KMS-11 (cell line): ENCODE data around the gene OR5B21.
A peak's percentile ranks its signal among the peaks of the same experiment; 100 is the strongest.

Source experiments
- H2AFZ ChIP-seq: fragments of 200-600 bp; sonication (generic); 2 replicates; pipeline ENCODE4 v1.6.1; 2016; ENCODE audit warnings: antibody characterized with exemption, mixed run types, low read depth
- H3K27ac ChIP-seq: fragments of 200-600 bp; sonication (generic); 2 replicates; pipeline ENCODE4 v1.6.1; 2016; ENCODE audit warnings: mild to moderate bottlenecking, mixed run types
- H3K27me3 ChIP-seq: fragments of 200-600 bp; sonication (generic); 2 replicates; pipeline ENCODE4 v1.6.1; 2017; ENCODE audit warnings: mild to moderate bottlenecking, low read depth, mixed run types, moderate library complexity; ENCODE audit not compliant: insufficient read depth
- H3K36me3 ChIP-seq: fragments of 200-600 bp; sonication (generic); 2 replicates; pipeline ENCODE4 v1.6.1; 2017; ENCODE audit warnings: mild to moderate bottlenecking, mixed run types; ENCODE audit not compliant: insufficient read depth
- H3K4me1 ChIP-seq: fragments of 200-600 bp; sonication (generic); 2 replicates; pipeline ENCODE4 v1.6.1; 2016; ENCODE audit warnings: mild to moderate bottlenecking, low read depth, mixed run types; ENCODE audit not compliant: poor library complexity, severe bottlenecking
- H3K4me2 ChIP-seq: fragments of 200-600 bp; sonication (generic); 2 replicates; pipeline ENCODE4 v1.7.0; 2016; ENCODE audit warnings: mild to moderate bottlenecking, mixed run types
- H3K4me3 ChIP-seq: fragments of 200-600 bp; sonication (generic); IDR thresholded peaks from 2 replicates; pipeline ENCODE4 v1.6.1; 2017; ENCODE audit warnings: low read depth, low read length, mixed read lengths; ENCODE audit not compliant: insufficient read depth
- H3K79me2 ChIP-seq: fragments of 200-600 bp; sonication (generic); 2 replicates; pipeline ENCODE4 v1.6.1; 2016; ENCODE audit warnings: low read depth, mixed run types; ENCODE audit not compliant: insufficient read depth
- H3K9ac ChIP-seq: fragments of 200-600 bp; sonication (generic); 2 replicates; pipeline ENCODE4 v1.6.1; 2016; ENCODE audit warnings: mild to moderate bottlenecking, mixed run types
- H4K20me1 ChIP-seq: fragments of 200-600 bp; sonication (generic); 2 replicates; pipeline ENCODE4 v1.6.1; 2016; ENCODE audit warnings: mild to moderate bottlenecking, mixed run types; ENCODE audit not compliant: insufficient read depth
- TF ChIP-seq, protein P1 (sequence below): fragments of 200-600 bp; sonication (generic); conservative IDR thresholded peaks from 2 replicates; pipeline ENCODE4 v1.6.1; 2017; ENCODE audit warnings: low read depth, mild to moderate bottlenecking, antibody characterized with exemption, low read length, moderate library complexity, mixed read lengths

The OR5B21 gene

DNA sequence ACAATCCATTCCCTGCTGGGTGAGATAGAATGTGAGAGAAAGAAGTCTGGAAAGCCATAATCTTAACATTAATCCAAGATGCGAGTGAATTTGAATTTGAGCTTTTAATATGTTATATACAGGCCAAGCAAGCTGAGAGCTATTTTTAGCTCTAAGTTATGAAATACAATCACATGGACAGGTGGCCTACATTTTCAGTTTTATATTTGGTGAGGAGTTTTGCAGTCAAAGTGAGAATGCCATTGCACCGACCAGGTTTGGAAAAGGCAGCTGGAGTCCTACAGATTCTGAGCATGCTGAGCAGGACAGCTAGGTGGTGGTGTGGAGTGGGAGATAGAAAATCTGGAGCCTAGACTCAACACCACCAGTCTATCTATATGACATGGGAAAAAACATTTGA is 12.0 kb downstream of the OR5B21 start:
- Histone ChIP-seq H3K79me2 (no peaks in the 10 kb centered on the region), H3K27me3 (no peaks in the 10 kb centered on the region), H3K4me3 (no peak overlapping the region), H4K20me1 (no peaks in the 10 kb centered on the region), H3K36me3 (no peaks in the 10 kb centered on the region), H3K27ac (no peak overlapping the region; the same call in 1 of the 2 replicates), H2AFZ (peak overlapping the region; percentile 23; the same call in 1 of the 2 replicates), H3K9ac (no peak overlapping the region), H3K4me1 (peaks cover 38% of the 10 kb centered on the region), H3K4me2 (peak overlapping the region; percentile 46)
- TF ChIP-seq, protein P1, sequence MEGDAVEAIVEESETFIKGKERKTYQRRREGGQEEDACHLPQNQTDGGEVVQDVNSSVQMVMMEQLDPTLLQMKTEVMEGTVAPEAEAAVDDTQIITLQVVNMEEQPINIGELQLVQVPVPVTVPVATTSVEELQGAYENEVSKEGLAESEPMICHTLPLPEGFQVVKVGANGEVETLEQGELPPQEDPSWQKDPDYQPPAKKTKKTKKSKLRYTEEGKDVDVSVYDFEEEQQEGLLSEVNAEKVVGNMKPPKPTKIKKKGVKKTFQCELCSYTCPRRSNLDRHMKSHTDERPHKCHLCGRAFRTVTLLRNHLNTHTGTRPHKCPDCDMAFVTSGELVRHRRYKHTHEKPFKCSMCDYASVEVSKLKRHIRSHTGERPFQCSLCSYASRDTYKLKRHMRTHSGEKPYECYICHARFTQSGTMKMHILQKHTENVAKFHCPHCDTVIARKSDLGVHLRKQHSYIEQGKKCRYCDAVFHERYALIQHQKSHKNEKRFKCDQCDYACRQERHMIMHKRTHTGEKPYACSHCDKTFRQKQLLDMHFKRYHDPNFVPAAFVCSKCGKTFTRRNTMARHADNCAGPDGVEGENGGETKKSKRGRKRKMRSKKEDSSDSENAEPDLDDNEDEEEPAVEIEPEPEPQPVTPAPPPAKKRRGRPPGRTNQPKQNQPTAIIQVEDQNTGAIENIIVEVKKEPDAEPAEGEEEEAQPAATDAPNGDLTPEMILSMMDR = no peak

DNA sequence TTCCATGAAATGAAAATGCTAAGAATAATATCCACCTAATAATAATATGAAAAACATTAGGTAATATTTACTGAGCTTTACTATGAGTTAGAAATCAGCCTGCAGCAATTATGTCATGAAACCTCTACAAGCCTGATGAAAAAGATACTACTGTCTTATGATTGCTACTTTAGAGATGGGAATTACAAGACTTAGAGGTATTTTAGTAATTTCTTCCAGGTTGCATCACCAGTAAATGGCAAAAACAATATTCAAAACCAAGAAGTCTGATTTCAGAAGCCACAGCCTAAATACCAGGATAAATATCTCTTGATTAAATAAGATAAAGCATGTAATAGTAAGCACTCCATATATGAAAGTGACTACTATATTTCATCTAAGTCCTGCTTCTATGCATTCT is 13.8 kb downstream of the OR5B21 start:
- Histone ChIP-seq H3K27me3 (no peaks in the 10 kb centered on the region), H3K36me3 (no peaks in the 10 kb centered on the region), H4K20me1 (no peaks in the 10 kb centered on the region), H3K4me3 (no peak overlapping the region), H2AFZ (no peak overlapping the region), H3K4me2 (no peak overlapping the region), H3K9ac (no peak overlapping the region), H3K27ac (no peak overlapping the region), H3K4me1 (peaks cover 38% of the 10 kb centered on the region), H3K79me2 (no peaks in the 10 kb centered on the region)
- TF ChIP-seq, protein P1 = no peak

DNA sequence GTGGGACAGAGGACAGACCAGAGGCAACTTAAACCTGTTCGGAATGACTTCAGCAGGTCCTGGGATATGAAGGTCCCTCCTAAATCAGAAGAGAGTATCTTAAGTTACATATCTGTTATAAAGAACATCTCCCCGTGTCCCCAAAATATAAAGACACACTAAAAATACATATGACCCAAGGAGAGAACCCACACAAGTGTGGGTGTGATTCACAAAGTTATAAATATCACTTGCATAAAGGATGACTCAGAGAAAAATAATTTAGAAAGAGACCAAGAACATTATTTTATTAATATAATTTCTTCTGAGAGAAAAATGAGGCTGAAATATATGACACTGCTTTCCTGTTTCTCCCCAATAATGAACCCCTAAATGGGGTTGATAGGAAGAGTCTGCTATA is 14.2 kb downstream of the OR5B21 start:
- no peak overlapping the region for H3K27ac ChIP-seq
- TF ChIP-seq, protein P1 = no peak
- no peaks in the 10 kb centered on the region for H4K20me1 ChIP-seq
- H3K27me3 ChIP-seq = no peaks in the 10 kb centered on the region
- no peak overlapping the region for H2AFZ ChIP-seq
- H3K4me1 ChIP-seq = peaks cover 38% of the 10 kb centered on the region
- no peak overlapping the region for H3K4me3 ChIP-seq
- no peaks in the 10 kb centered on the region for H3K79me2 ChIP-seq
- no peak overlapping the region for H3K9ac ChIP-seq
- no peaks in the 10 kb centered on the region for H3K36me3 ChIP-seq
- no peak overlapping the region for H3K4me2 ChIP-seq

DNA sequence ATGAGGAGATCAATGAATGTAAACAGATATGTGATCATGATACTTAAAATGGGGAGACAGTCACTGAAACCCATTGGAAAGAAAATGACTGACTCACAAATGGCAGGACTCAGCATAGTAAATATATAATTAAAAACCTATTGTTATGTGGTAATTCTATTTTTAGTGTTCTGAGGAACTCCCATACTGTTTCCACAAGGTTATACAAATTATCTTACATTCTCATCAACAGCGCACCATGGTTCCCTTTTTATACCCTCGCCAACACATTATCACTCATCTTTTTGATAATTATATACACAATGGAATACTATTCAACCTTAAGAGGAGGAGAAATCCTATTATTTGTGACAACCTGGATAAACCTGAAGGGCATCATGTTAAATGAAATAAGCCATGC is 17.1 kb downstream of the OR5B21 start:
- TF ChIP-seq, protein P1 = no peak
- Histone ChIP-seq H2AFZ (no peak overlapping the region), H3K27ac (no peak overlapping the region), H3K4me3 (no peak overlapping the region), H3K4me2 (no peak overlapping the region), H3K79me2 (no peaks in the 10 kb centered on the region), H3K4me1 (peaks cover 23% of the 10 kb centered on the region), H3K9ac (no peak overlapping the region), H4K20me1 (no peaks in the 10 kb centered on the region), H3K36me3 (no peaks in the 10 kb centered on the region), H3K27me3 (no peaks in the 10 kb centered on the region)

DNA sequence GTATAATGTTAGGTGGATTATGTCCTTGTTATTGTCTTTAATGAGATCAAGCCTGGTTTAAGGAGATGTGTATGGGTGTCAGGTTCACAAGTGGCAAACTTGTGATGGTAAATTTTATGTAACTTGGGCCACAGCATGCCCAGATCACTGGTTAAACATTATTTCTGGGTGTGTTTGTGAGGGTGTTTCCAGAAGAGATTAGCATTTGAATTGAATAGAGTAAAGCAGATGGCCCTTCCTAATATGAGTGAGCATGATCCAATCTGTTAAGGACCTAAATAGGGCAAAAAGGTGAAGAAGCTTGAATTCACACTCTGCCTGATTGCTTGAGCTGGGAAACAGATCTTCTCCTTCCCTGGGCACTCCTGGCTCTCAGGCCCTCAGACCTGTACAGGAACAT is 20.7 kb downstream of the OR5B21 start:
- Histone ChIP-seq H3K27me3 (no peaks in the 10 kb centered on the region), H3K4me1 (no peaks in the 10 kb centered on the region), H3K27ac (no peak overlapping the region), H3K4me3 (no peak overlapping the region), H3K36me3 (no peaks in the 10 kb centered on the region), H2AFZ (no peak overlapping the region), H4K20me1 (no peaks in the 10 kb centered on the region), H3K4me2 (no peak overlapping the region), H3K9ac (no peak overlapping the region), H3K79me2 (no peaks in the 10 kb centered on the region)
- TF ChIP-seq, protein P1 = no peak
